SHP77 (cell line): Measurements from ENCODE around the gene NXF2B.
"Not testable (repeated sequence)": the region's sequence is repeated elsewhere in the genome, so short reads cannot be mapped to it uniquely, and the experiment has no call there.

Source experiments
- DNase-seq, 2 experiments: peaks; one replicate each; lab custom pipeline; 2025; lab: John Stamatoyannopoulos, UW

The NXF2B gene, protein sequence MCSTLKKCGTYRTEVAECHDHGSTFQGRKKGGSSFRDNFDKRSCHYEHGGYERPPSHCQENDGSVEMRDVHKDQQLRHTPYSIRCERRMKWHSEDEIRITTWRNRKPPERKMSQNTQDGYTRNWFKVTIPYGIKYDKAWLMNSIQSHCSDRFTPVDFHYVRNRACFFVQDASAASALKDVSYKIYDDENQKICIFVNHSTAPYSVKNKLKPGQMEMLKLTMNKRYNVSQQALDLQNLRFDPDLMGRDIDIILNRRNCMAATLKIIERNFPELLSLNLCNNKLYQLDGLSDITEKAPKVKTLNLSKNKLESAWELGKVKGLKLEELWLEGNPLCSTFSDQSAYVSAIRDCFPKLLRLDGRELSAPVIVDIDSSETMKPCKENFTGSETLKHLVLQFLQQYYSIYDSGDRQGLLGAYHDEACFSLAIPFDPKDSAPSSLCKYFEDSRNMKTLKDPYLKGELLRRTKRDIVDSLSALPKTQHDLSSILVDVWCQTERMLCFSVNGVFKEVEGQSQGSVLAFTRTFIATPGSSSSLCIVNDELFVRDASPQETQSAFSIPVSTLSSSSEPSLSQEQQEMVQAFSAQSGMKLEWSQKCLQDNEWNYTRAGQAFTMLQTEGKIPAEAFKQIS

DNA sequence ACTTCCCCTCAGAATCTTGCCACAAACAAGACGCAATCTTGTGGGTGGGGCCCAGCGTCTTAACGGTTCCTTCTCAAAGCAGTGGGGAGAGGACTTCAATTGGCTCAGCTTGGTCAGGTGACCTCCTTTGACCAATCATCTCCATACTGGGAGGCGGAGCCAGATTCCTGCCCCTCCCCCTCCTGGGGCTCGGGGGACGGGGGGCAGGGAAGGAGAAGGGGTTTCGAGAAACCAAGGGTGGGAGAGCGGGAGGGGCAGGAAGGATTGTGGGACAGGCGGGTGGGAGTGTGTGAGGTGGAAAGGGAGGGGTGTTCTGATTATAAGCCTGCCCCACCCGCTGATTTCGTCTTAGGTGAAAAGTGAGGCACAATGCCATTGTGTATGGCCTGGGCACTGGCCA, at the start of gene NXF2B:
NXF2B (minus strand) TSS at position 101 of the 400 bp plus-strand sequence. CDS start 59,972 bp downstream, outside the sequence.
- DNase-seq, result not testable (repeated sequence)

DNA sequence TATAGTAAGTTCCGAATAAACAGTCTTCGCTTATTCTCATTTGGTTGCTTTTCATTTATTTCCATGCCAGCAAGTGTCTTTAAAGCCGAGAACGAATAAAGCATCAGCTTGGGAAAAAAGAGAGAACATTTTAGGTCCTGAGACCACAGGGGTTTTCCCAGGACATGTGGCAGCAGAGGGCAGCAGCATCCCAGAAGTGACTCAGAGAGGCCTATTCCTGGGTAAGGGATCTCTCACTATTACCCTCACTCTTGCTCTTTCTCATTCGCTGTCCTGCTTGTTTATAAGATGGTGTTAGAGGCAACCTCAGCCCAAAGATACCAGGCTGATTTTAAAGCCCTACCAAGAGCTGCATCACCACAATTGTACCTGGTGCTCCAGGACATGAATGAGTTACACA, 39.0 kb upstream of the NXF2B start:
- not testable (repeated sequence) for DNase-seq

DNA sequence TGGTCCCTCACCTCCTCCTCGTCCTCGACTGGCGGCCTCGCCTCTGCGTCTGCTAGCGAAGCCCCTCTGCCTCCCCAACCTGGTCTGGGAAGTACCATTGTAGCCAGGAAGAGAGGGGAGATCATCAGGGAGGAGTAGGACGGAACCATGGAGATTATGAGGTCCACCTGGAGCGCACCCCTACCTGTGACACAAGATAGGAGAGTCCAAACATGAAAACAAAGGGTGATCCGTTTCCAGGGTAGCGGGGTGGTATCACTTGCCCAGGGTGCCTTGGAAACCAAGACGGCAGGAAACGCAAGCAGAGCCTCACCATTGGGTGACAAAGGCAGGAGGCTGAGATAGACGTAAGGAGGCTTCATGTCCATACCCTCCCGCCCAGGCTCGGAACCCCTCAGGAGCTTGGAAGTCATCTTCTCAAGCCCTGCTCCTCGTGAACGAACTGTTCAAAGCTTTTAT, 32.0 kb upstream of the NXF2B start, which contains the start of gene TCP11X2:
TCP11X2 (minus strand) TSS at position 51 of the 459 bp plus-strand sequence.
- DNase-seq, result not testable (repeated sequence)

DNA sequence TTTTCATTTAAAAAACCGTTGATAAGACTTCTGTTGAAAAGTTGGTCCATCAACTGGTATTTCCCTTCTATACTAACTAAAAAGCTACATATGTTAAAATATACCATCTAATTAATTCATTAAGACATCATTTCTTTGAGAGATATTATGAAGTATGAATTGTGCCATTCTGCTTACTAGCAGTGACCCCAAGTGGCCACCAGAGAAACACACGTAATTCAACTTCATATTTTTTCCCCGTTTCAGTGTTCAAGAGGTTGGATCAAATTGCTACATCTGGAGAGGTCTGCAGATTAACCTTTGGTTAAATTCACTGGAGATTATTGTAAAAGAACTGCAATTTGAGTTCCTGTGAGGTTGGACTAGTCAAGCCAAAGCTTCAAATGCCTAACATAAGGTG, 30.4 kb upstream of the NXF2B start:
- DNase-seq, result not testable (repeated sequence)

DNA sequence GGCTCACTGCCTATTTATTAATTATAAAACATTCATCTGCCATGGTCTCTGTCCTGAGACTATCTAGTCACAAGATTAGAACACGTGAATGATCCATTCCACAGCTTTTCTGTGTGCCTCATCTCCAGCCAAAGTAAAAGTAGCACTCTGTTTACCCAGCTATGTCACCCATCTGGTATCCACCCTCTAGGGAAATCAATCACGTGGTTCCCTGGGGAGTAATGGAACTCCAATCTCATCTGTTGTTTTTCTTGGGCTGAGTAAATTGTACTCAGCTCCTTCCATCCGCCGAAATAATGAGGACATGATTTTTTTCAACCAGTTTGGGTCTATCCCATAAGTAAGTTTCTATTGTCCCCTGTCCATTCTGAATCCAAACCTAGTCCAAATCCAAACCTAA, 18.8 kb upstream of the NXF2B start:
- DNase-seq, result not testable (repeated sequence)

DNA sequence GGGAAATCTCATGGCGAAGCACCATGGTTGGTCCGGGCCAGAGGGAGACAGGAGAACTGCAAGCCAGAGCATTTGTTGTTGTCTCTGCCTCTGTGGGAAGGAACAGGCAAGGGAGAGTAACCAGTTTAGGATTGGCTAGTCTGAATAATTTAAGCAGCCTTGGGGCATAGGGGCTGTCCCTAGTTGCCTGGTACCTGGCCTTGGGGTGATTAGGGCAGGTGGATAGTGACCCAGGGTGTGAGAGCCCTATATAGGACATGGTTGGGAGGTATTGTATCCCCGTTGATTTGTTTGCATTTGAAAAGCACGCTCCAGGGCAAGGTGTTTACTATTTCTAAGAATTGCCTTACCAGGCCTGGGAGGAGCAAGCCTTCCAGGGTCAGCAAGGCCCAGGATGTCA, 25.3 kb downstream of the NXF2B start:
- DNase-seq, result not testable (repeated sequence)

DNA sequence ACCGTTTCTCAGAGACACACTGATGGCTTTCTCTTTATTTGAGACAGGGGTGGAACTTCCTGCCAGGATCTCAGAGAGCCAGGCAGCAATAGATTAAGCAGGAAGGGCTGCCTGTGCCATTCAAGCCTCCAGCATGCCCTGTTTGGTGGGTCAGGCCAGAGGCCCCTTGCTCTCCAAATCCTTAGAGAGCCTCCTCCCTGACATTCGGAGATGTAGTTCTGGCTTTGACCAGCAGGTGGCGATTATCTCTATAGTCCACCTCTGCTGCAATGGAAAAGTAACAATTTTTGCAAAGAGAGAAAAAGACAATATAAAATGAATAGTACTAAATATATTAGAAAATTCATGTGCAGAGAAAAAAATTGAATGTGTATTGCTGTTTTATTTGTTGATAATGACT, 93.9 kb downstream of the NXF2B start:
- DNase-seq, result no peak

DNA sequence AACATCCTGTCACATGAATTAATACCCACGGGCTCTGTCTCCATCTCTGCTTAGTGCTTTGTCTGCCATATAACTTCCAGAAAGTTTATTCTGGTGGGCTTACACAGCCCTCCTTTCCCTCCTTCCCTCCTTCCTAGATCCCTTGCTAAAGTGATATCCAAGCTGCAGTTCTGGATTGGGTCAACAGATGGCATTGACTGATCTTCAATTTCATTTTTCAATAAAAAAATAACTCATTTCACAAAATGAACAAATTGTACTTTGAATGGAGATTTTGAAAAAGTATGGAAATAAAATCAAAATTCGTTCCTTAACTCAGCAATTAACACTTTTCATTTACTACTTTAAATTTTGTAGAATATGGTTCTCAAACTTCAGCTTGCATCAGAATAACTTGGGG, 97.9 kb downstream of the NXF2B start:
- no peak for DNase-seq

DNA sequence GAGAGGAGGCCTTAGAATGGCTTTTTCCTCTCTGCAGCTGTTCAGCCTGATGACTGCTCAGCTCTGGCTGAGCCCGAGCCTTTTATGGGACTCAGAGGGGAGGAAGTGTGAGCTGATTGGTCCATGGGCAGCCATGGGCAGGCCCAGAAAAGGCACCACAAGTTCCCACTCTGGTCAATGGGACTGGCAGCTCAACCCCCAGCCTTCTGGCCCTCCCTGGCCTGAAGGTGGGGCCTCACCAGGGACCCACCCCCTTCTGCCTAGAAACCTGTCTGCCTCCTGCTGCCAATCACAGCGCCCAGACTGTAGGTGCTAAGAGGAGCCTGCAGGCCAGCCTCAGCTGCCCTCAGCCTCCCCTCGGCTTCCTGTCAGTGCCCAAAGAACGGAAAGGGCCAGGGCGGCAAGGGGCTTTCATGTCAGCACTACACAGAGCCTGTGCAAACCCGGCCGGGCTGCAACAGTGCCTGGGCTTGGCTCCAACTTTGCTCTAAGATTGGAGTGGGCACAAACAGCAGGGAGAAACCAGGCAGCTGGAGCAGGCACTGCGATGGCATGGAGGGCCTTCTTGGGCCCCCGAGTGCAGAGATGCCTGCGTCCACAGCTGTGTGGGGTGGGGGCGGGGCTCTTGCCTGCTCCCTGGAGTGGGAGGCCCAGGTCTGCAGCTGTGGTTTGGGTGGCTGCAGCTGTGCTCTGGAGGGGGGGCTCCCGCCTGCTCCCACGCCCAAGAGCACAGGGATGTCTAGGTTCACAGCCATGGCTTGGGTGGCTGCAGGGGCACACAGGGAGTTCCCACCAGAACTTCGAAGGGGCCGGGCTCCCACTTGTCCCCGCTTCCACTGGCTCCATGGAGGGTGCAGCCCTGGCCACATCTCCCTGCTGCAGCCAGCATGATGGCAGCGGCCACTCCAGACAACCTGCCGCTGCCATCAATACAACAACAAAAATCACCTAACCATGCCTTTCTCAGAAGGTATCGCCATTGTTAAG, 100.2 kb downstream of the NXF2B start:
- DNase-seq, result no peak

DNA sequence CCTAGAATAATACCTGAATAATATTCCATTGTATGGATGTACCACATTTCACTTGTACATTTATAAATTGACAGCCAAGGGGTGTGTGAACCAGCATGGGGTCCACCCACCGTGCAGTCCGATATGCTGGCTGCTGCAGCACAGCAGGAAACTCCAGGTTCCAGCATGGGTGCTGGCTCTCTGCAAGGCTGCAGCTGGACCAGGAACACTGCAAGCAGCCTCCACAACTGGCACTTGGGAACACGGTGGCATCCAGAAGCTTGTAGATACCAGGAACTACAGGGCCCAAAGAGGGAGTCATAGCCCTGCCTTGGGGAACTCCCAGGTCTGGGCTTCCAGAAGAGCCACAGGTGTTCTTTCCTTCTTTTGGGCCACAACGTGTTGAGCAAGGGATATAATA, 101.6 kb downstream of the NXF2B start:
- DNase-seq, result no peak
